ENCODE measurements around the gene KCNQ2. TPM values are rescaled to one million over a fixed set of nuclear protein-coding genes. Genes with fewer than 3 reads are reported as not detected.

The KCNQ2 gene
- total and polyA plus RNA-seq, 3 donors from 2014 or later = 36.2 to 60.9 (median 49.2) TPM

DNA sequence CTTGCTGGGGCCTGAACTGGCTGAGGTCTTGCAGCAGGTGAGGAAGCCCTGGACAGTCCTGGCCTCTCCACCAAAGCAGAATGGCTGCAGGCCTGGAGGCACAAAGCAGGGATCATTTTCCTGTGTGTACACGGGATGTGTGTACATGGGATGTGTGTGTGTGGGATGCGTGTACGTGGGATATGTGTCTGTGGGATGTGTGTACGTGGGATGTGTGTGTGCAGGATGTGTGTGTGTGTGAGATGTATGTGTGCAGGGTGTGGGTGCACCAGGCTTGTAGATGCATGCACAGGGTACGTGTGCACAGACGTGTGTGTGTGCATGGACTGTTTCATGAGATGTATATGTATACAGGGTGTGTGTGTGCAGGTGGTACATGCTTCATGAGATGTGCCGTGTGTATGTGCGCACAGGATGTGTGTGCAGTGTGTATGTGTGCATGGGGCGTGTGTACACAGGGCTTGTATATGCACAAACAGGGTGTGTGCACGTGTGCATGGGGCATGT is 103.4 kb downstream of the KCNQ2 start:
- Histone ChIP-seq H3K4me3 (no peak overlapping the region), H3K27ac (no peak overlapping the region), H3K27me3 (no peaks in the 10 kb centered on the region), H3K9me3 (no peaks in the 10 kb centered on the region), H3K36me3 (ENCODE audit: low read depth, missing control alignments) (no peaks in the 10 kb centered on the region), H3K4me1 (no peaks in the 10 kb centered on the region)
- intact Hi-C loops (cut with DNase I; ENCODE audit: low total_unique reads) = no loop called here
- DNase-seq = no peak
- WGBS, 2 donors = 91 to 98% methylated on average over 10 of the region's 10 CpGs
- TF ChIP-seq, protein P1, sequence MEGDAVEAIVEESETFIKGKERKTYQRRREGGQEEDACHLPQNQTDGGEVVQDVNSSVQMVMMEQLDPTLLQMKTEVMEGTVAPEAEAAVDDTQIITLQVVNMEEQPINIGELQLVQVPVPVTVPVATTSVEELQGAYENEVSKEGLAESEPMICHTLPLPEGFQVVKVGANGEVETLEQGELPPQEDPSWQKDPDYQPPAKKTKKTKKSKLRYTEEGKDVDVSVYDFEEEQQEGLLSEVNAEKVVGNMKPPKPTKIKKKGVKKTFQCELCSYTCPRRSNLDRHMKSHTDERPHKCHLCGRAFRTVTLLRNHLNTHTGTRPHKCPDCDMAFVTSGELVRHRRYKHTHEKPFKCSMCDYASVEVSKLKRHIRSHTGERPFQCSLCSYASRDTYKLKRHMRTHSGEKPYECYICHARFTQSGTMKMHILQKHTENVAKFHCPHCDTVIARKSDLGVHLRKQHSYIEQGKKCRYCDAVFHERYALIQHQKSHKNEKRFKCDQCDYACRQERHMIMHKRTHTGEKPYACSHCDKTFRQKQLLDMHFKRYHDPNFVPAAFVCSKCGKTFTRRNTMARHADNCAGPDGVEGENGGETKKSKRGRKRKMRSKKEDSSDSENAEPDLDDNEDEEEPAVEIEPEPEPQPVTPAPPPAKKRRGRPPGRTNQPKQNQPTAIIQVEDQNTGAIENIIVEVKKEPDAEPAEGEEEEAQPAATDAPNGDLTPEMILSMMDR (IDR thresholded peaks at IDR 0.05) = no peak
- TF ChIP-seq POLR2A (IDR thresholded peaks at IDR 0.05) = no peak

DNA sequence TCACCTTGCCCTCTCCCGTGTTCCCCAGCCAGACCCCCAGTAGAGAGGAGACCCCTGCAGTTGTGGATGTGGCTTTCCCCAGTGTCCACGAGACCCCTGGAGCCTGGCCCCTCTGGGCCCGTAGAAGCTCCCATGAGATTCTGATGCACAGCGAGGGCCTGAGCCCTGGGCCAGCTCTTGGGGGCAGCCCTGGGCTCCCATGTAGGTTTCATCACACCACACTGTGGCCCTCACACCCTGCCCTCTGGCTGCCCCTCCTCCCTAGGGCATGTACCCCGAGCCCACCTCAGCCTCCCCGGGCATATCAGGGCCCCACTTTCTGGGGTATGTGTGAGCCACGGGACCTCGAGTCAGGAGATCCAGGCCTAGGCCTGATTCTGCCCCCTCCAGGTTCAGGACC is 104.3 kb downstream of the KCNQ2 start:
- intact Hi-C loops (cut with DNase I; ENCODE audit: low total_unique reads) = no loop called here
- WGBS, 2 donors = 77 to 93% methylated on average over 4 to 8 of the region's 8 CpGs
- DNase-seq = no peak
- no peaks in the 10 kb centered on the region for H3K36me3 ChIP-seq (ENCODE audit: low read depth, missing control alignments)
- no peak overlapping the region for H3K4me3 ChIP-seq
- H3K27ac ChIP-seq = no peak overlapping the region
- no peak for TF ChIP-seq POLR2A (IDR thresholded peaks at IDR 0.05)
- TF ChIP-seq, protein P1 (IDR thresholded peaks at IDR 0.05) = no peak
- H3K4me1 ChIP-seq = no peaks in the 10 kb centered on the region
- H3K9me3 ChIP-seq = no peaks in the 10 kb centered on the region
- H3K27me3 ChIP-seq = no peaks in the 10 kb centered on the region

DNA sequence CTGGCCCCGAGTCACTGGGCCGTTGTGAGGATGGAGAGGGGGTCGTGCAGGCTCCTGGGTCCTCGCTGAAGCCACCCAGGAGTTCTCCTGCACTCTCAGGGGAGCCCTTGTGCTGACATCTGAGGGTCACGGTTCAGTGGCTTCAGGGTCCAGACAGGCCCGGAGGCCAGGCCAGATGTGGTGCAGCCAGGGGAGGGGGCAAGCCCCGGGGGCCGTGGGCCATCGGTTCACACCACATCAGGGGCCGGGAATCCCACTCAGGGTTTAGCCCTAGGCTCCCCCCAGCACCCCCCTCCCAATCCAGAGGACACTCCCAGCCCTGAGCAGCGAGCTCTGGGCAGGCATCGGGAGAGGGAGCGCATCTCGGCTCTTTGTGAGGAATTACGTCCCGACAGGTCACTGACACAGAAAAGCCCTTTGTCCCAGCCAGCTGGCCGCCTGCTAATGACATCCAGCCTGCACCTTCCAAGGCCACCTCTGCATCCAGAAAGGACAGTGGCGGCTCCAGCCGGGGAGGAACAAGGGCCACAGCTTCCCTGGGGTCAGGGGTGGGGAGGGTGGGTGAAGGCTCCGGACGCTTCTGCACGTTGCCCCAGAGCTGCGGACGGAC is 104.9 kb downstream of the KCNQ2 start:
- TF ChIP-seq, protein P1 (IDR thresholded peaks at IDR 0.05) = no peak
- no peak for TF ChIP-seq POLR2A (IDR thresholded peaks at IDR 0.05)
- WGBS, 2 donors = 50 to 73% methylated on average over 9 to 24 of the region's 24 CpGs
- H3K4me1 ChIP-seq = no peaks in the 10 kb centered on the region
- no peak overlapping the region for H3K27ac ChIP-seq
- no peaks in the 10 kb centered on the region for H3K9me3 ChIP-seq
- no peaks in the 10 kb centered on the region for H3K36me3 ChIP-seq (ENCODE audit: low read depth, missing control alignments)
- H3K4me3 ChIP-seq = no peak overlapping the region
- DNase-seq = no peak
- intact Hi-C loops (cut with DNase I; ENCODE audit: low total_unique reads) = no loop called here
- no peaks in the 10 kb centered on the region for H3K27me3 ChIP-seq

DNA sequence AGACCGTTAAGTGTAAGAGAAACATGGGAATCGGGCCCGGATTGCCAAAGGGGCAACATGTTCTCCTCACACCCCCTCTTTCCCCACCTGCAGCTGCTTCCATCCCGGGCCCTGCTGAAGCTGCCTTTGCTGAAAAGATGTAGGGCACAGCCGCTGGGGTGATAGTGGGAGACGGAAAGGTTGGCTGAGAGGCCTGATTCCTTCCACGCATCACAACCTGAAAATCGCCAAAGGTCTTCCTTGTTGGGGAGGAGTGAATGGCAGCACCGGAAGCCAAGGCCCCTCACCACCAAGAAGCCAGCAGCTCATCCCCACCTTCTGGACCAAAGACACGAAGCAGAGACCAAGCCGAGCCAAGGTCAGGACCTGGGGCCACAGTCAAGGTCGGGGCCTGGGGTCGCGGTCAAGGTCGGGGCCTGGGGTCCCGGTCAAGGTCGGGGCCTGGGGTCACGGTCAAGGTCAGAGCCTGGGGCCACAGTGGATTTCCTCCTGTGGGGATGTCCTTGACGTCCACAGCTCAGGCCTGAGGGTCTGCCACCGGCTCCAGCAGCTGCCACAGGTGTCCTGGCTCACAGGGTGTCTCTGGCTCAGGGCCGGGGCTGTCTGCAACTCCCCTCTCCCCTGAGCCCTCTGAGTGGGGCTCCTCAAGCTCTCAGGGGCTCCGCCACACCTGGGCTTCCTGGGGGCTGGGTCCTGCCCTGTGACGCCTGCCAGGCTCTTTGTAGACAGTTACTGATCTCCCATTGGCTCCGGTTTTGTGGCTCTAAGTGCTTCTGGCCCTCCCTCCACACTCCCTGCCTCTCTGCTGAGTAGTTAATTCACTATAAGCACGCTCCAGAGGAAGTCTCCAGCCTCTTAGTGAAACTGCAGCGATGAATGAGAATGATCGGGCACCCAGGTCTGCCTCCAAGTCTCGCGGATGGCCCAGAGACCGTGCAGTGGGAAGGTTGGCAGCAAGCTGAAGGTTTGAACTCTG is 105.8 kb downstream of the KCNQ2 start:
- H3K9me3 ChIP-seq = no peaks in the 10 kb centered on the region
- WGBS, 2 donors = 80 to 81% methylated on average over 23 to 30 of the region's 30 CpGs
- no peak overlapping the region for H3K27ac ChIP-seq
- intact Hi-C loops (cut with DNase I; ENCODE audit: low total_unique reads) = no loop called here
- no peaks in the 10 kb centered on the region for H3K36me3 ChIP-seq (ENCODE audit: low read depth, missing control alignments)
- no peaks in the 10 kb centered on the region for H3K4me1 ChIP-seq
- H3K27me3 ChIP-seq = no peaks in the 10 kb centered on the region
- DNase-seq = no peak
- TF ChIP-seq, protein P1 (IDR thresholded peaks at IDR 0.05) = no peak
- no peak for TF ChIP-seq POLR2A (IDR thresholded peaks at IDR 0.05)
- H3K4me3 ChIP-seq = no peak overlapping the region

Measured in testis (tissue), 3 donors.